Liver (tissue), 9 donors: ENCODE measurements around the gene PLAC8. TPM values are rescaled to one million over a fixed set of nuclear protein-coding genes. Genes with fewer than 3 reads are reported as not detected.
"Not testable (repeated sequence)": the region's sequence is repeated elsewhere in the genome, so short reads cannot be mapped to it uniquely, and the experiment has no call there.

Source experiments
- DNase-seq: peaks from one replicate; pipeline ENCODE4 v3.0.0-alpha.2; 2017; ENCODE audit warnings: low spot score
- H3K27ac ChIP-seq, 2 donors: one replicate each; pipeline ENCODE4 v1.7.0; 2013; ENCODE audit warnings: inconsistent platforms in 2 of 2, low read length in 2 of 2, control low read depth in 1 of 2, low read depth in 1 of 2, mild to moderate bottlenecking in 1 of 2
- H3K27me3 ChIP-seq, 4 donors: one replicate each; pipeline versions ENCODE4 v1.6.1 to v1.7.0; 2013; ENCODE audit warnings: low read length in 3 of 4, inconsistent platforms in 1 of 4, mild to moderate bottlenecking in 1 of 4, moderate library complexity in 1 of 4; ENCODE audit not compliant: control insufficient read depth in 4 of 4, insufficient read depth in 4 of 4
- H3K36me3 ChIP-seq, 4 donors: one replicate each; pipeline versions ENCODE4 v1.6.1 to v1.7.0; 2013; ENCODE audit warnings: low read length in 3 of 4, mild to moderate bottlenecking in 3 of 4, low read depth in 1 of 4, moderate library complexity in 1 of 4; ENCODE audit not compliant: control insufficient read depth in 4 of 4, insufficient read depth in 3 of 4
- H3K4me1 ChIP-seq, 4 donors: one replicate each; pipeline versions ENCODE4 v1.6.1 to v1.7.0; 2013; ENCODE audit warnings: low read length in 3 of 4, mild to moderate bottlenecking in 3 of 4, moderate library complexity in 1 of 4; ENCODE audit not compliant: control insufficient read depth in 4 of 4, insufficient read depth in 4 of 4
- H3K4me3 ChIP-seq, 3 donors: one replicate each; pipeline versions ENCODE4 v1.6.1 to v1.7.0; 2013; ENCODE audit warnings: low read length in 3 of 3, control low read depth in 1 of 3, low read depth in 1 of 3, mild to moderate bottlenecking in 1 of 3
- H3K9ac ChIP-seq, 2 donors: one replicate each; pipeline ENCODE4 v1.7.0; 2013; ENCODE audit warnings: low read length in 2 of 2, mild to moderate bottlenecking in 2 of 2, moderate library complexity in 2 of 2, control low read depth in 1 of 2, low read depth in 1 of 2
- H3K9me3 ChIP-seq, 4 donors: one replicate each; pipeline versions ENCODE4 v1.6.1 to v1.7.0; 2013; ENCODE audit warnings: low read length in 3 of 4; ENCODE audit not compliant: control insufficient read depth in 4 of 4
- ATF3 ChIP-seq: IDR thresholded peaks from 2 replicates; pipeline ENCODE4 v1.6.1; 2016; ENCODE audit warnings: antibody characterized with exemption
- CTCF ChIP-seq: fragments of 150-350 bp; IDR thresholded peaks from 2 replicates; pipeline ENCODE4 v1.5.1; 2017; ENCODE audit warnings: improper control_type of control experiment, low read depth, low read length; ENCODE audit not compliant: missing input control
- FOXA2 ChIP-seq: IDR thresholded peaks from 2 replicates; pipeline ENCODE4 v1.6.1; 2016; ENCODE audit warnings: antibody characterized with exemption
- GABPA ChIP-seq, 2 donors: IDR thresholded peaks in 1 of 2; conservative IDR thresholded peaks in 1 of 2; 2 replicates each; pipeline ENCODE4 v1.6.1; 2016; ENCODE audit warnings: antibody characterized with exemption in 2 of 2, mild to moderate bottlenecking in 1 of 2, moderate library complexity in 1 of 2
- HNF4A ChIP-seq, 2 donors: conservative IDR thresholded peaks; 2 replicates each; pipeline ENCODE4 v1.6.1; 2016; ENCODE audit warnings: antibody characterized with exemption in 2 of 2, mild to moderate bottlenecking in 2 of 2
- JUND ChIP-seq, 2 donors: IDR thresholded peaks; 2 replicates each; pipeline ENCODE4 v1.6.1; 2016; ENCODE audit warnings: antibody characterized with exemption in 2 of 2
- MAX ChIP-seq: IDR thresholded peaks from 2 replicates; pipeline ENCODE4 v1.6.1; 2016; ENCODE audit warnings: antibody characterized with exemption
- NR2F2 ChIP-seq: IDR thresholded peaks from 2 replicates; pipeline ENCODE4 v1.6.1; 2016; ENCODE audit warnings: antibody characterized with exemption
- RAD21 ChIP-seq, 2 donors: IDR thresholded peaks; 2 replicates each; pipeline ENCODE4 v1.6.1; 2016; ENCODE audit warnings: antibody characterized with exemption in 2 of 2, mild to moderate bottlenecking in 2 of 2
- REST ChIP-seq: IDR thresholded peaks from 2 replicates; pipeline ENCODE4 v1.6.1; 2016; ENCODE audit warnings: antibody characterized with exemption, mild to moderate bottlenecking
- RXRA ChIP-seq, 2 donors: IDR thresholded peaks; 2 replicates each; pipeline ENCODE4 v1.6.1; 2017 to 2018; ENCODE audit warnings: antibody characterized with exemption in 2 of 2, mild to moderate bottlenecking in 1 of 2
- SP1 ChIP-seq: IDR thresholded peaks from 2 replicates; pipeline ENCODE4 v1.6.1; 2018; ENCODE audit warnings: antibody characterized with exemption, mild to moderate bottlenecking
- TAF1 ChIP-seq: conservative IDR thresholded peaks from 2 replicates; pipeline ENCODE4 v1.6.1; 2016; ENCODE audit warnings: antibody characterized with exemption, mild to moderate bottlenecking
- YY1 ChIP-seq: IDR thresholded peaks from 2 replicates; pipeline ENCODE4 v1.6.1; 2016; ENCODE audit warnings: antibody characterized with exemption, mild to moderate bottlenecking
- WGBS: extraction: QIAGEN DNeasy Blood & Tissue Kit; methylation state at CpG from one replicate; pipeline ENCODE4 v1.1.7; 2013; 5-methylcytosine and 5-hydroxymethylcytosine counted together
- polyA plus RNA-seq, 2 donors: library from polyadenylated mRNA; stranded (reverse) in 1 of 2; unstranded in 1 of 2; fragments of 200-250 nt in 1 of 2; fragments of >200 nt in 1 of 2; fragmentation: Nextera tagmentation in 1 of 2; extraction: Ambion mirVana in 1 of 2; gene quantifications; one replicate each; pipeline versions ENCODE4 v1.2.1 to v1.2.3, GENCODE V29; 2013 to 2015
- total RNA-seq, 2 donors: library from RNA; depleted of rRNA; stranded (reverse); fragments of >200 nt; gene quantifications; one replicate each; pipeline ENCODE4 v1.2.3, GENCODE V29; 2014
- TF ChIP-seq, protein P1 (sequence below): IDR thresholded peaks from 2 replicates; pipeline ENCODE4 v1.6.1; 2016; ENCODE audit warnings: antibody characterized with exemption
- donor health status: healthy.
- donor health status: healthy.
- donor health status: healthy.
- donor health status: healthy.
- donor health status: healthy.

Gene PLAC8
- total and polyA plus RNA-seq, 4 donors, result 8.1 to 63.2 (median 14.2) TPM

GRCh38 chr4:83112231-83112630 is 2.3 kb downstream of the PLAC8 start:
- H3K36me3 ChIP-seq, result peaks cover 0 to 1% (median 0%) of the 10 kb centered on the region in 4 donors
- H3K27me3 ChIP-seq, result no peaks in the 10 kb centered on the region
- WGBS, result 78% methylated on average over 2 of the region's 2 CpGs
- peak overlapping the region in 1 of 3 donors; percentile 30 for H3K4me3 ChIP-seq
- no peak for DNase-seq
- TF ChIP-seq REST (no peak), HNF4A (conservative IDR thresholded peaks at IDR 0.05) (no peak), RAD21 (IDR thresholded peaks at IDR 0.05) (no peak), JUND (IDR thresholded peaks at IDR 0.05) (no peak), MAX (no peak), ATF3 (no peak), RXRA (IDR thresholded peaks at IDR 0.05) (no peak), SP1 (no peak), FOXA2 (no peak), TAF1 (no peak), GABPA (IDR thresholded peaks at IDR 0.05 in 1 of 2, conservative IDR thresholded peaks at IDR 0.05 in 1 of 2) (no peak), YY1 (no peak), CTCF (no peak), NR2F2 (no peak)
- TF ChIP-seq, protein P1, sequence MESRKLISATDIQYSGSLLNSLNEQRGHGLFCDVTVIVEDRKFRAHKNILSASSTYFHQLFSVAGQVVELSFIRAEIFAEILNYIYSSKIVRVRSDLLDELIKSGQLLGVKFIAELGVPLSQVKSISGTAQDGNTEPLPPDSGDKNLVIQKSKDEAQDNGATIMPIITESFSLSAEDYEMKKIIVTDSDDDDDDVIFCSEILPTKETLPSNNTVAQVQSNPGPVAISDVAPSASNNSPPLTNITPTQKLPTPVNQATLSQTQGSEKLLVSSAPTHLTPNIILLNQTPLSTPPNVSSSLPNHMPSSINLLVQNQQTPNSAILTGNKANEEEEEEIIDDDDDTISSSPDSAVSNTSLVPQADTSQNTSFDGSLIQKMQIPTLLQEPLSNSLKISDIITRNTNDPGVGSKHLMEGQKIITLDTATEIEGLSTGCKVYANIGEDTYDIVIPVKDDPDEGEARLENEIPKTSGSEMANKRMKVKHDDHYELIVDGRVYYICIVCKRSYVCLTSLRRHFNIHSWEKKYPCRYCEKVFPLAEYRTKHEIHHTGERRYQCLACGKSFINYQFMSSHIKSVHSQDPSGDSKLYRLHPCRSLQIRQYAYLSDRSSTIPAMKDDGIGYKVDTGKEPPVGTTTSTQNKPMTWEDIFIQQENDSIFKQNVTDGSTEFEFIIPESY, result no peak
- peak overlapping the region in 1 of 2 donors; percentile 80 for H3K9ac ChIP-seq
- no peaks in the 10 kb centered on the region for H3K9me3 ChIP-seq
- H3K27ac ChIP-seq, result peak overlapping the region in 1 of 2 donors; percentile 25
- peaks cover 0 to 9% (median 5%) of the 10 kb centered on the region in 4 donors for H3K4me1 ChIP-seq

- H3K27me3 ChIP-seq, H3K4me1 ChIP-seq, H3K9me3 ChIP-seq, DNase-seq, H3K36me3 ChIP-seq, H3K27ac ChIP-seq, H3K4me3 ChIP-seq: not testable (repeated sequence)
- H3K9ac ChIP-seq, result peak overlapping the region in 1 of 2 donors; percentile 33
- 76% methylated on average over 7 of the region's 7 CpGs for WGBS
Measured at GRCh38 chr4:83111751-83112141, 2.8 kb downstream of the PLAC8 start.
